HL-60 (cell line): Measurements from ENCODE around the gene CCT5.

ENCODE experiments used
- DNase-seq, 2 experiments: peaks; one replicate each; pipeline ENCODE4 v3.0.0-alpha.2; 2010 to 2020; ENCODE audit warnings: low read depth in 1 of 2, low spot score in 1 of 2
- H3K27ac ChIP-seq: fragments of 250-450 bp; sonication (Bioruptor Pico); replicated peaks from 2 replicates; pipeline ENCODE4 v1.5.1; 2020; ENCODE audit warnings: mild to moderate bottlenecking, moderate library complexity
- H3K27me3 ChIP-seq: fragments of 250-450 bp; sonication (Bioruptor Pico); 2 replicates; pipeline ENCODE4 v1.5.1; 2021; ENCODE audit warnings: mild to moderate bottlenecking, moderate library complexity; ENCODE audit not compliant: insufficient read depth, poor library complexity, severe bottlenecking
- H3K4me3 ChIP-seq: replicated peaks from 2 replicates; pipeline ENCODE4 v1.5.1; 2011; ENCODE audit warnings: mild to moderate bottlenecking, control low read depth, low read length; ENCODE audit not compliant: insufficient read depth
- CTCF ChIP-seq: IDR thresholded peaks from one replicate; pipeline ENCODE4 v1.5.1; 2011; ENCODE audit warnings: low read length, control low read depth, inconsistent platforms; ENCODE audit not compliant: insufficient read depth
- GABPA ChIP-seq: IDR thresholded peaks from 2 replicates; pipeline ENCODE4 v1.6.1; 2012; ENCODE audit warnings: low read depth
- POLR2AphosphoS5 ChIP-seq: IDR thresholded peaks from 2 replicates; pipeline ENCODE4 v1.6.1; 2012; ENCODE audit warnings: low read depth
- SPI1 ChIP-seq: IDR thresholded peaks from 2 replicates; pipeline ENCODE4 v1.6.1; 2012; ENCODE audit warnings: low read depth, mild to moderate bottlenecking, borderline replicate concordance
- TF ChIP-seq, protein P1 (sequence below): IDR thresholded peaks from 2 replicates; pipeline ENCODE4 v1.6.1; 2012; ENCODE audit warnings: low read depth; ENCODE audit not compliant: insufficient replicate concordance

The CCT5 gene

DNA sequence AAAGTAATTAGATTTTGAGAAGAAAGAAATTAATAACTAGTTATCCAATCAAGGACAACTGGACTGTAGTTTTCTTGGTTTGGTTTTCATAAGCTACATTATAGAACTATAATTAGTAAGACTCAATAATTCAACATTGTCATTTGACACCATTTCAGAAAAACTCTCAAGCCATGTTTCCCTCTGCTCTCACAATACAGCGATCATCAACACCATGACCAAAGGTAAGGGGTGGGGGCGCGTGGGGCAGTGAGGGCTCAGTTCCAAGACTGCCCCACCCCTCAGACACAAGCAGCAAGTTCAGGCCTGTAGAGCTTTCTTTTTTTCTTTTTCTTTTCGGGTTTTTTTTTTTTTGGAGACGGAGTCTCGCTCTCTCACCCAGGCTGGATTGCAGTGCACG lies 51.2 kb downstream of the CCT5 start:
- no peak overlapping the region for H3K27ac ChIP-seq
- TF ChIP-seq CTCF (no peak), POLR2AphosphoS5 (no peak), SPI1 (no peak), GABPA (no peak)
- TF ChIP-seq, protein P1, sequence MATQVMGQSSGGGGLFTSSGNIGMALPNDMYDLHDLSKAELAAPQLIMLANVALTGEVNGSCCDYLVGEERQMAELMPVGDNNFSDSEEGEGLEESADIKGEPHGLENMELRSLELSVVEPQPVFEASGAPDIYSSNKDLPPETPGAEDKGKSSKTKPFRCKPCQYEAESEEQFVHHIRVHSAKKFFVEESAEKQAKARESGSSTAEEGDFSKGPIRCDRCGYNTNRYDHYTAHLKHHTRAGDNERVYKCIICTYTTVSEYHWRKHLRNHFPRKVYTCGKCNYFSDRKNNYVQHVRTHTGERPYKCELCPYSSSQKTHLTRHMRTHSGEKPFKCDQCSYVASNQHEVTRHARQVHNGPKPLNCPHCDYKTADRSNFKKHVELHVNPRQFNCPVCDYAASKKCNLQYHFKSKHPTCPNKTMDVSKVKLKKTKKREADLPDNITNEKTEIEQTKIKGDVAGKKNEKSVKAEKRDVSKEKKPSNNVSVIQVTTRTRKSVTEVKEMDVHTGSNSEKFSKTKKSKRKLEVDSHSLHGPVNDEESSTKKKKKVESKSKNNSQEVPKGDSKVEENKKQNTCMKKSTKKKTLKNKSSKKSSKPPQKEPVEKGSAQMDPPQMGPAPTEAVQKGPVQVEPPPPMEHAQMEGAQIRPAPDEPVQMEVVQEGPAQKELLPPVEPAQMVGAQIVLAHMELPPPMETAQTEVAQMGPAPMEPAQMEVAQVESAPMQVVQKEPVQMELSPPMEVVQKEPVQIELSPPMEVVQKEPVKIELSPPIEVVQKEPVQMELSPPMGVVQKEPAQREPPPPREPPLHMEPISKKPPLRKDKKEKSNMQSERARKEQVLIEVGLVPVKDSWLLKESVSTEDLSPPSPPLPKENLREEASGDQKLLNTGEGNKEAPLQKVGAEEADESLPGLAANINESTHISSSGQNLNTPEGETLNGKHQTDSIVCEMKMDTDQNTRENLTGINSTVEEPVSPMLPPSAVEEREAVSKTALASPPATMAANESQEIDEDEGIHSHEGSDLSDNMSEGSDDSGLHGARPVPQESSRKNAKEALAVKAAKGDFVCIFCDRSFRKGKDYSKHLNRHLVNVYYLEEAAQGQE, result no peak
- DNase-seq, result no peak

GRCh38 chr5:10301842-10302610 lies 51.9 kb downstream of the CCT5 start:
- no peak overlapping the region for H3K4me3 ChIP-seq
- DNase-seq, result no peak
- H3K27ac ChIP-seq, result no peak overlapping the region
- H3K27me3 ChIP-seq, result no peaks in the 10 kb centered on the region
- TF ChIP-seq SPI1, result no peak
- TF ChIP-seq GABPA, result no peak
- no peak for TF ChIP-seq POLR2AphosphoS5
- TF ChIP-seq CTCF, result no peak
- TF ChIP-seq, protein P1, result no peak

More for the DNA sequence above, 51.2 kb downstream of the CCT5 start:
- Histone ChIP-seq H3K27me3 (no peaks in the 10 kb centered on the region), H3K4me3 (no peak overlapping the region)

- Histone ChIP-seq H3K27ac (no peak overlapping the region), H3K27me3 (no peaks in the 10 kb centered on the region), H3K4me3 (no peak overlapping the region)
- TF ChIP-seq GABPA (no peak), CTCF (no peak), SPI1 (no peak), POLR2AphosphoS5 (no peak)
- TF ChIP-seq, protein P1, result no peak
- DNase-seq, result no peak
These were observed 53.1 kb downstream of the CCT5 start for GRCh38 chr5:10303201-10303600.
